Adipocyte (in vitro differentiated cells): ENCODE measurements around the gene CYP2W1.
"Not testable (repeated sequence)": the region's sequence is repeated elsewhere in the genome, so short reads cannot be mapped to it uniquely, and the experiment has no call there.

Source experiments
- DNase-seq: peaks from one replicate; pipeline ENCODE4 v3.0.0-alpha.2; 2015; ENCODE audit warnings: low read depth
- H3K27me3 ChIP-seq: replicated peaks from 2 replicates; pipeline ENCODE4 v1.7.0; 2013; ENCODE audit warnings: mild to moderate bottlenecking, low read length, moderate library complexity; ENCODE audit not compliant: control insufficient read depth, insufficient read depth
- H3K36me3 ChIP-seq: 2 replicates; pipeline ENCODE4 v1.7.0; 2013; ENCODE audit warnings: low read length, mild to moderate bottlenecking, moderate library complexity; ENCODE audit not compliant: control insufficient read depth, insufficient read depth, severe bottlenecking
- H3K4me1 ChIP-seq: 2 replicates; pipeline ENCODE4 v1.7.0; 2013; ENCODE audit warnings: mild to moderate bottlenecking, low read length, moderate library complexity; ENCODE audit not compliant: control insufficient read depth, insufficient read depth
- H3K4me3 ChIP-seq: 2 replicates; pipeline ENCODE4 v1.7.0; 2013; ENCODE audit warnings: mild to moderate bottlenecking, low read length, moderate library complexity
- H3K9ac ChIP-seq: 2 replicates; pipeline ENCODE4 v1.7.0; 2013; ENCODE audit warnings: mild to moderate bottlenecking, low read length, moderate library complexity
- H3K9me3 ChIP-seq: 2 replicates; pipeline ENCODE4 v1.7.0; 2013; ENCODE audit warnings: mild to moderate bottlenecking, low read length, moderate library complexity; ENCODE audit not compliant: control insufficient read depth

The CYP2W1 gene

GRCh38 chr7:943793-944192, 39.2 kb upstream of the CYP2W1 start:
- H3K4me3 ChIP-seq, H3K4me1 ChIP-seq, H3K27me3 ChIP-seq, H3K9me3 ChIP-seq, DNase-seq, H3K9ac ChIP-seq, H3K36me3 ChIP-seq: not testable (repeated sequence)

GRCh38 chr7:944744-945143, 38.2 kb upstream of the CYP2W1 start:
- peaks cover 8% of the 10 kb centered on the region for H3K9me3 ChIP-seq
- no peak overlapping the region for H3K4me3 ChIP-seq
- H3K27me3 ChIP-seq: peaks cover 12% of the 10 kb centered on the region
- peaks cover 8% of the 10 kb centered on the region for H3K4me1 ChIP-seq
- H3K36me3 ChIP-seq: no peaks in the 10 kb centered on the region
- H3K9ac ChIP-seq: no peak overlapping the region
- no peak for DNase-seq

GRCh38 chr7:945147-945555, 37.8 kb upstream of the CYP2W1 start:
- H3K4me3 ChIP-seq: no peak overlapping the region
- H3K27me3 ChIP-seq: peaks cover 14% of the 10 kb centered on the region
- no peaks in the 10 kb centered on the region for H3K36me3 ChIP-seq
- no peak overlapping the region for H3K9ac ChIP-seq
- H3K4me1 ChIP-seq: peaks cover 8% of the 10 kb centered on the region
- peaks cover 8% of the 10 kb centered on the region for H3K9me3 ChIP-seq
- DNase-seq: no peak

GRCh38 chr7:945556-946255, 37.3 kb upstream of the CYP2W1 start:
- Histone ChIP-seq H3K36me3 (no peaks in the 10 kb centered on the region), H3K9me3 (peaks cover 3% of the 10 kb centered on the region), H3K4me3 (no peak overlapping the region), H3K27me3 (peaks cover 14% of the 10 kb centered on the region), H3K9ac (no peak overlapping the region), H3K4me1 (peaks cover 4% of the 10 kb centered on the region)
- no peak for DNase-seq

GRCh38 chr7:946256-946996, 36.6 kb upstream of the CYP2W1 start:
- Histone ChIP-seq H3K27me3 (peaks cover 14% of the 10 kb centered on the region), H3K36me3 (no peaks in the 10 kb centered on the region), H3K4me1 (no peaks in the 10 kb centered on the region), H3K4me3 (no peak overlapping the region), H3K9ac (no peak overlapping the region), H3K9me3 (no peaks in the 10 kb centered on the region)
- DNase-seq: no peak

DNA sequence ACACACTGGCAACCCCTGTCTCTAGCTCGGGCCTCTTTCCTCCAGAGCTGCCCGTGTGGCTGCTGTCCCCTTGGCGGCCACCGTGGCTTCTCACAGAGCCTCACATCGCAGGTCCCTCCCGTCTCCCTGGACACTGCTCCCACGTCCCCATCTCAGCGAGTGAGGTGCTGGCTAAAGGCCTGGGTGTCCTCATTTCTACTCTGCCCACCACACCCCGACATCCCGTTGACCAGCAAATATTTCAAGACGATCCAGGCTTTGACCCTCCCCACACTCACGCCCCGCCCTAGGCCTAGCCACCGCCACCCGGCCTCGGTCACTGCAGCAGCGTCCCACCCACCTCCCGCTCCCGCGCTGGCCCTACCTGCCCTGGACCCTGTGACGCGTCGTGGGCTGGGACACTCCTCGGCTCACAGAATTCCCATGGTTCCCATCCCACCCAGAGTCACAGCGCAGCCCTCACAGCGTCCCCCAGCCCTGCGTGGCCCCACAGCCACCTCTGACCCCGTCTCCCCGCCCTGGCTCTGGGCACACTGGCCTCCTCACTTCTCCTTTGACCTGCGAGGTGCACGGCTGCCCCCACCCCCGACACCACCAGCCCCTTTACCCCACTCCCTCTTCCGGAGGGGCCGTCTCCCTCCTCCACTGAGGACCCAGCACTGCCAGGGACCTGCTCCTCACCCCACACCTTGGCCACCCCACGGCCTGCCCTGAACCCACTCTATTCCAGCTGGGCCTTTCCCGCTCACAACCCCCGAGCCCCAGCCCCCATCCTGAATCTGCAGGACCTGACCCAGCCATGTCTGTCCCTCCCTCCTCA, 35.4 kb upstream of the CYP2W1 start:
- Histone ChIP-seq H3K4me3 (no peak overlapping the region), H3K4me1 (no peaks in the 10 kb centered on the region), H3K27me3 (peaks cover 14% of the 10 kb centered on the region), H3K9me3 (no peaks in the 10 kb centered on the region), H3K9ac (no peak overlapping the region), H3K36me3 (no peaks in the 10 kb centered on the region)
- no peak for DNase-seq

- H3K4me1 ChIP-seq: peaks cover 4% of the 10 kb centered on the region
- H3K36me3 ChIP-seq: no peaks in the 10 kb centered on the region
- no peaks in the 10 kb centered on the region for H3K9me3 ChIP-seq
- no peak overlapping the region for H3K4me3 ChIP-seq
- H3K27me3 ChIP-seq: peaks cover 14% of the 10 kb centered on the region
- H3K9ac ChIP-seq: no peak overlapping the region
- no peak for DNase-seq
Observed at GRCh38 chr7:949021-949934, 33.7 kb upstream of the CYP2W1 start.

DNA sequence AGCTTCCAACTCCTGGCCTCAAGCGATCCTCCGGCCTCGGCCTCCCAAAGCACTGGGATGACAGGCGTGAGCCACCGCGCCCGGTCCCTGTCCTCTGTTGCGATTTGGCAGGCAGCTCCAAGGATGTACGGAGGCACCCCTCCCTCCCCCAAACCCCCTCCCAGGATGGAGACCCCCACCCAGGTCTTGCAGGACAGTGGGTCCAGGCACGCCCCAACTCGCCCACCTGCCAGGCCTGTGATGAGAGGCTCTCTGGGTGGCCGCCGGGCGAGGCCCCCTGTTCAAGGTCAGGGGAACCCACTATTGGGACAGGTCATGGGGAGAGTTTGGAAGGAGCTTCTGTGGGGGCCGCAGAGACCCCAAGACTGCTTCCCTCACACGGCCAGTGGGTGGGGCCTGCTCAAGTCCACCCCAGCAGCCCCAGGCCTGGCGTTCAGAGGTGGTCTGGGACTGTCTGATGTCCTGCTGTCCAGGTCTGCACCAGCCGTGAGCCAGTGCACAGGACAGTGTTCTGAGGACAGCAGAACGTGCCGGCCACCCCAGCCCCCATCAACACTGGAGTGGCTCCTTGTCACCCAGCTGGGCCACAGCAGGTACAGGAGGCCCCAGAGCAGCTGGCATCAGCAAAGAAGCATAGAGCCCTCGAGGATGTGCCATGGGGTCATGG, 31.0 kb upstream of the CYP2W1 start:
- H3K9me3 ChIP-seq: no peaks in the 10 kb centered on the region
- no peak overlapping the region for H3K4me3 ChIP-seq
- H3K9ac ChIP-seq: no peak overlapping the region
- peaks cover 18% of the 10 kb centered on the region for H3K27me3 ChIP-seq
- peaks cover 4% of the 10 kb centered on the region for H3K4me1 ChIP-seq
- no peak for DNase-seq
- H3K36me3 ChIP-seq: no peaks in the 10 kb centered on the region

GRCh38 chr7:952548-953441, 30.2 kb upstream of the CYP2W1 start:
- DNase-seq: no peak
- Histone ChIP-seq H3K4me3 (peak overlapping the region; percentile 73), H3K27me3 (peaks cover 19% of the 10 kb centered on the region), H3K9me3 (no peaks in the 10 kb centered on the region), H3K9ac (peak overlapping the region; percentile 55), H3K4me1 (peaks cover 9% of the 10 kb centered on the region), H3K36me3 (no peaks in the 10 kb centered on the region)
